GM18909 (cell line): ENCODE measurements around the gene IFIT2.

Experiments
- ATAC-seq: cut with Tn5 transposase; IDR thresholded peaks from one replicate; pipeline ENCODE4 v1.9.1; 2021; ENCODE audit warnings: mild to moderate bottlenecking; ENCODE audit not compliant: unreplicated experiment, poor library complexity

IFIT2 gene

GRCh38 chr10:89357975-89358374 lies 56.1 kb downstream of the IFIT2 start:
- ATAC-seq = no peak
